Keratinocyte (primary cell): ENCODE measurements around the gene POGZ. TPM values are rescaled to one million over a fixed set of nuclear protein-coding genes. Genes with fewer than 3 reads are reported as not detected.

Experiments used
- DNase-seq: peaks from one replicate; pipeline ENCODE4 v3.0.0-alpha.2; 2011; ENCODE audit warnings: low read depth, missing footprints, low spot score
- FAIRE-seq: peaks from 2 replicates; lab custom pipeline; 2011; peaks lifted over from hg19 to GRCh38; lab: Jason Lieb, UNC
- H2AFZ ChIP-seq: 2 replicates; pipeline ENCODE4 v1.6.0; 2012; ENCODE audit warnings: low read length, control low read depth, inconsistent platforms; ENCODE audit not compliant: control insufficient read depth
- H3K27ac ChIP-seq: 2 replicates; pipeline ENCODE4 v1.5.1; 2011; ENCODE audit warnings: low read length; ENCODE audit not compliant: control insufficient read depth, insufficient read depth
- H3K27me3 ChIP-seq: 3 replicates; pipeline ENCODE4 v1.6.0; 2011; ENCODE audit warnings: low read length; ENCODE audit not compliant: control insufficient read depth, insufficient read depth; ENCODE audit errors: extremely low read depth
- H3K36me3 ChIP-seq, 2 experiments: 2 replicates in 1 of 2; 3 replicates in 1 of 2; pipeline ENCODE4 v1.5.1; 2011; ENCODE audit warnings: low read length in 2 of 2, mild to moderate bottlenecking in 1 of 2; ENCODE audit not compliant: control insufficient read depth in 2 of 2, insufficient read depth in 2 of 2; ENCODE audit errors: extremely low read depth in 1 of 2
- H3K4me1 ChIP-seq: 3 replicates; pipeline ENCODE4 v1.5.1; 2011; ENCODE audit warnings: low read length; ENCODE audit not compliant: control insufficient read depth, insufficient read depth; ENCODE audit errors: extremely low read depth
- H3K4me2 ChIP-seq: 3 replicates; pipeline ENCODE4 v1.6.0; 2011; ENCODE audit warnings: low read depth, low read length; ENCODE audit not compliant: control insufficient read depth, insufficient read depth; ENCODE audit errors: extremely low read depth
- H3K4me3 ChIP-seq, 3 experiments: fragments of 200-600 bp in 1 of 3; sonication (generic) in 1 of 3; 2 replicates in 2 of 3; 3 replicates in 1 of 3; pipeline ENCODE4 v1.5.1; 2011 to 2016; ENCODE audit warnings: low read length in 3 of 3, mild to moderate bottlenecking in 3 of 3, control low read depth in 2 of 3, inconsistent platforms in 1 of 3, low read depth in 1 of 3, mixed read lengths in 1 of 3, mixed run types in 1 of 3, moderate library complexity in 1 of 3; ENCODE audit not compliant: control insufficient read depth in 2 of 3, insufficient read depth in 2 of 3; ENCODE audit errors: extremely low read depth in 1 of 3
- H3K79me2 ChIP-seq: 2 replicates; pipeline ENCODE4 v1.6.0; 2012; ENCODE audit warnings: low read length; ENCODE audit not compliant: control insufficient read depth, insufficient read depth
- H3K9ac ChIP-seq: 3 replicates; pipeline ENCODE4 v1.6.0; 2011; ENCODE audit warnings: low read length; ENCODE audit not compliant: control insufficient read depth, insufficient read depth; ENCODE audit errors: extremely low read depth
- H3K9me1 ChIP-seq: 3 replicates; pipeline ENCODE4 v1.6.0; 2011; ENCODE audit warnings: low read length; ENCODE audit not compliant: control insufficient read depth, insufficient read depth; ENCODE audit errors: extremely low read depth
- H3K9me3 ChIP-seq: 2 replicates; pipeline ENCODE4 v1.5.1; 2012; ENCODE audit warnings: low read depth, low read length; ENCODE audit not compliant: control insufficient read depth
- H4K20me1 ChIP-seq: 3 replicates; pipeline ENCODE4 v1.6.0; 2011; ENCODE audit warnings: low read length; ENCODE audit not compliant: control insufficient read depth, insufficient read depth; ENCODE audit errors: extremely low read depth
- EZH2 ChIP-seq: IDR thresholded peaks from one replicate; pipeline ENCODE4 v1.6.1; 2012; ENCODE audit warnings: inconsistent platforms, mild to moderate bottlenecking, low read length, moderate library complexity
- dilution Hi-C: fragments of 300-500 bp; cut with MboI; formaldehyde crosslinking; loops from one replicate; pipeline ENCODE4 v1.7.0; 2020; ENCODE audit warnings: low sequenced_read_pairs; ENCODE audit not compliant: extremely low pct_ligation_motif_present
- polyA minus RNA-seq, 3 experiments: library from RNA; depleted of rRNA, polyadenylated mRNA; stranded (reverse); fragments of >200 nt; gene quantifications; 1 replicate in 1 of 3; 2 replicates in 1 of 3; 3 replicates in 1 of 3; pipeline ENCODE4 v1.2.3, GENCODE V29; 2011
- polyA plus RNA-seq, 5 experiments: library from polyadenylated mRNA; depleted of rRNA in 3 of 5; stranded (reverse) in 3 of 5; stranded (forward) in 1 of 5; unstranded in 1 of 5; fragments of >200 nt; gene quantifications; 1 replicate in 1 of 5; 2 replicates in 3 of 5; 3 replicates in 1 of 5; pipeline versions ENCODE4 v1.2.1 to v1.2.3, GENCODE V29; 2011 to 2012; ENCODE audit warnings: missing spikeins in 2 of 5, low read depth in 1 of 5, low replicate concordance in 1 of 5
- TF ChIP-seq, protein P1 (sequence below), 3 experiments: IDR thresholded peaks in 1 of 3; conservative IDR thresholded peaks in 1 of 3; optimal IDR thresholded peaks in 1 of 3; 2 replicates in 2 of 3; 3 replicates in 1 of 3; pipeline versions ENCODE3 to v1.5.1; 2011; ENCODE audit warnings: low read length in 3 of 3, mild to moderate bottlenecking in 3 of 3, moderate library complexity in 2 of 3, control low read depth in 1 of 3, inconsistent platforms in 1 of 3; ENCODE audit not compliant: insufficient read depth in 2 of 3; ENCODE audit errors: extremely low read depth in 1 of 3

The POGZ gene
- polyA plus RNA-seq: 24.9 to 29.9 TPM (median 28.8 TPM) in 3 replicates
- polyA plus RNA-seq (2011; ENCODE audit: low read depth): 11.9 TPM
- polyA plus RNA-seq (2011; cell fraction: cytosol; rRNA removed): 8.9 and 12.5 TPM in 2 replicates
- 117 and 126 TPM in 2 replicates for polyA plus RNA-seq (2011; cell fraction: nucleus; rRNA removed)
- 14.4 and 18.6 TPM in 2 replicates for polyA plus RNA-seq (2012; ENCODE audit: low replicate concordance)
- polyA minus RNA-seq: 53.3 to 105 TPM (median 69.6 TPM) in 3 replicates
- 11.9 TPM for polyA minus RNA-seq (2011; cell fraction: cytosol; rRNA and poly(A)+ RNA removed)
- 38.3 and 84.5 TPM in 2 replicates for polyA minus RNA-seq (2011; cell fraction: nucleus; rRNA and poly(A)+ RNA removed)

DNA sequence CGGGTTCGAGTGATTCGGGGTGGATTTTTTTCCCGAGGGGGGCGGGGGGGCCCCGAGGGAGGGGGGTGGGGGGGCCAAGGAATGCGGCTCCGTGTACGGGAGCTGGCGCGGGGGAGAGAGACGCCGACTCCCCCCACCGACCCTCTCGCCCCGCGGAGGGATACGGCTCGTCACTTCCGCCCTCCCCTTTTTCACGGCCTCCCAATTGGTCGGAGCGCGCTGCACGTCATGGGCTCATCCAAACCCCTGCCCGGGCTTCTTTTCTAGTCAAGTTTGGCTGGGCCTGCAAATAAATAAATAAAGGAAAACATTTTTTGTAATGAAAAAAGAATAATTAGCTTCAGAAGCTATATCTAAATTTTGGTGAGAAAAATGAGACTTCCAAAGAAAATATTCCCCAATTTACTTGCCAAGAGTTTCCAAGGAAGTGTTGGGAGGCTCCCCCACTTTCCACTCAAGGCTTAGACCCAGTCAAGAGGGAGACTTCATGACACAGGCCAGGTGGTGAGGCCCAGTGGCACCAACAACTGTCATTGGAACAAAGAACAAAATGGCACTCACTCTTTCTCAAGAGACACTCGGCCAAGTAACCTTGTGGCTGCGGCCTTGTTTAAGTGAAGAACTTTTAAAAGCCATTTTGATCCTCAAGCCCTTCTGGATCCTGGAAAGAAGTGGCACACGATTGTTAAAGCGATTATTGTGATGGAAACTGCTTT, at the start of gene POGZ:
Gene POGZ (minus strand): TSS at position 164 of the 716 bp plus-strand sequence. CDS start 17,290 bp downstream, outside the sequence.
- Histone ChIP-seq H3K79me2 (peaks cover 34% of the 10 kb centered on the region), H3K36me3 (no peaks in the 10 kb centered on the region), H4K20me1 (no peaks in the 10 kb centered on the region), H3K9ac (peak within 1 kb of the TSS; percentile 82), H3K27ac (peak within 1 kb of the TSS; percentile 76), H3K27me3 (no peaks in the 10 kb centered on the region), H3K4me1 (peaks cover 10% of the 10 kb centered on the region), H2AFZ (peak within 1 kb of the TSS; percentile 83), H3K9me3 (no peaks in the 10 kb centered on the region), H3K4me2 (peak within 1 kb of the TSS; percentile 83), H3K9me1 (no peaks in the 10 kb centered on the region), H3K4me3 (peak within 1 kb of the TSS; percentile 60 to 97 (median 96))
- dilution Hi-C loops: no loop called here
- TF ChIP-seq, protein P1, sequence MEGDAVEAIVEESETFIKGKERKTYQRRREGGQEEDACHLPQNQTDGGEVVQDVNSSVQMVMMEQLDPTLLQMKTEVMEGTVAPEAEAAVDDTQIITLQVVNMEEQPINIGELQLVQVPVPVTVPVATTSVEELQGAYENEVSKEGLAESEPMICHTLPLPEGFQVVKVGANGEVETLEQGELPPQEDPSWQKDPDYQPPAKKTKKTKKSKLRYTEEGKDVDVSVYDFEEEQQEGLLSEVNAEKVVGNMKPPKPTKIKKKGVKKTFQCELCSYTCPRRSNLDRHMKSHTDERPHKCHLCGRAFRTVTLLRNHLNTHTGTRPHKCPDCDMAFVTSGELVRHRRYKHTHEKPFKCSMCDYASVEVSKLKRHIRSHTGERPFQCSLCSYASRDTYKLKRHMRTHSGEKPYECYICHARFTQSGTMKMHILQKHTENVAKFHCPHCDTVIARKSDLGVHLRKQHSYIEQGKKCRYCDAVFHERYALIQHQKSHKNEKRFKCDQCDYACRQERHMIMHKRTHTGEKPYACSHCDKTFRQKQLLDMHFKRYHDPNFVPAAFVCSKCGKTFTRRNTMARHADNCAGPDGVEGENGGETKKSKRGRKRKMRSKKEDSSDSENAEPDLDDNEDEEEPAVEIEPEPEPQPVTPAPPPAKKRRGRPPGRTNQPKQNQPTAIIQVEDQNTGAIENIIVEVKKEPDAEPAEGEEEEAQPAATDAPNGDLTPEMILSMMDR (optimal IDR thresholded peaks at IDR 0.05 in 1 of 3, IDR thresholded peaks at IDR 0.05 in 1 of 3, conservative IDR thresholded peaks at IDR 0.05 in 1 of 3; ENCODE audit: extremely low read depth in 1 of 3, insufficient read depth in 2 of 3, low read length in 3 of 3): no peak
- no peak for TF ChIP-seq EZH2
- DNase-seq (peak; percentile 44), FAIRE-seq (no peak)

GRCh38 chr1:151508833-151509232, 49.5 kb upstream of the POGZ start:
- H2AFZ ChIP-seq: no peak overlapping the region
- no peak overlapping the region for H3K9ac ChIP-seq
- H4K20me1 ChIP-seq: no peaks in the 10 kb centered on the region
- TF ChIP-seq, protein P1 (optimal IDR thresholded peaks at IDR 0.05 in 1 of 3, IDR thresholded peaks at IDR 0.05 in 1 of 3, conservative IDR thresholded peaks at IDR 0.05 in 1 of 3; ENCODE audit: extremely low read depth in 1 of 3, insufficient read depth in 2 of 3, low read length in 3 of 3): no peak
- no peak for TF ChIP-seq EZH2
- H3K4me1 ChIP-seq: peaks cover 37% of the 10 kb centered on the region
- no peak overlapping the region for H3K27ac ChIP-seq
- dilution Hi-C loops: no loop called here
- no peaks in the 10 kb centered on the region for H3K9me3 ChIP-seq
- no peaks in the 10 kb centered on the region for H3K9me1 ChIP-seq
- no peak overlapping the region for H3K4me3 ChIP-seq
- no peaks in the 10 kb centered on the region for H3K36me3 ChIP-seq
- no peak overlapping the region for H3K4me2 ChIP-seq
- DNase-seq (no peak), FAIRE-seq (no peak)
- H3K79me2 ChIP-seq: no peaks in the 10 kb centered on the region
- no peaks in the 10 kb centered on the region for H3K27me3 ChIP-seq
